GM19324 (cell line): Measurements from ENCODE around the gene NDUFS8.
"Not testable (repeated sequence)": the region's sequence is repeated elsewhere in the genome, so short reads cannot be mapped to it uniquely, and the experiment has no call there.

ENCODE experiments used
- ATAC-seq: cut with Tn5 transposase; IDR thresholded peaks from one replicate; pipeline ENCODE4 v1.9.1; 2021; ENCODE audit warnings: mild to moderate bottlenecking, moderate library complexity; ENCODE audit not compliant: unreplicated experiment, low FRiP score

Gene NDUFS8

DNA sequence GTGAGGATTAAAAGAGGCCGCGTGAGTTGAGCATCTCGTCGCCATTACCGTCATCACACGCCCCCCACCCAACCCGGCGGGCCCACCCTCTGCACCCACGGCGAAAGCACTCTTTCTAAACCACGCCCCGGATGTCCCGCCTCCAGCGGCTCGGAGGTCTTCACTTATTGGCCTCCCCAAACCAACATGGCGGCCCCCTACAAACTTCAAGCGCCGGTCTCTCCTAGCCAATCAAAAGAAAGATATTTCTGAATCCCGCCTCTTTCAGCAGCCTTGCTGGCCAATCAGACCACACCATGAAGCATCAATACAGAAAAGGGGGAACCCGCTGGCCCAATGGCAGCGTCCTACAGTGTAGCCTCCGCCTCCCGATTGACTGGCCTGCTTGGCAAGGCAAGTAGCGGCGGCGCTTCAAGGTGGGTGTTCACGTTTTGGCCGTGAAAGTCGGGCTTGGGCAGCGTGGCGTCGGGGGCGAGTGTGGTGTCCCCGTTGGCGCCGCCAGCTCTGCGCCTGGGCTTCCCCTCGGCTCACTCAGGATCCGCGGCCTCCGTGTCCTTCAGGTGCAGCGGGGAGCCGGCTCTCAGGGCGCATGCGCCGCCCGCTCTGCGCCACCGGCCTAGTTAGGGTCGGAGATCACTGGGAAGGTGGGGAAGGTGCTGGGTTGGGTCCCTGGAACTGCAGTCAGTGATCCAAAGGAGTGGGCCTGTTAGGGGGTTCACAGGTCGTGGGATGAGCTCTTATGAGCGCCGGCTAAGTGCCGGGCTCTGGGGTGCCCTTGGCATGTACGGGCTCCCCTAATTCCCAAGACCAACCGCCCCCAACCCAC is at the start of gene NDUFS8:
TSS of gene NDUFS8 (plus strand) at position 364 of the 826 bp plus-strand sequence. CDS start 1,471 bp downstream, outside the sequence.
- ATAC-seq, result peak; percentile 92

DNA sequence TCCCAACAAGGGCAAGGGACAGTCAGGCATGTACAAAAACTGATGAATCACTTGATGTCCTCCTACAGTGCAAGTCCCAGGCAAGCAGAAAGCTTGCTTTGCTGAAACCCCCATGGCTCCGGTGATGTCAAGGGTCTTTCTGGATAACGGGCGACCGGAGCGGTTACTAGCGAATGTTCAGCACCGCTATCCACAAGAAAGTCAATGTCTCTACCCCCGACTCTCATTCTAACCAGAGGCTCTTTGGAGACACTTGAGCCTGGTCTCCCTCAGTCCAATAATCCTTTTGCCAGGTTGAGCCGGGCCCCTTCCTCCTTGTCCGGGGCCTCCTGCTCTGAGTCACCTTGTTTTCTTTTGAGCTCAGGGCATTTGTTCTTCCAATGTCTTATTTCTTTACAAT is 49.3 kb upstream of the NDUFS8 start:
- ATAC-seq, result not testable (repeated sequence)

DNA sequence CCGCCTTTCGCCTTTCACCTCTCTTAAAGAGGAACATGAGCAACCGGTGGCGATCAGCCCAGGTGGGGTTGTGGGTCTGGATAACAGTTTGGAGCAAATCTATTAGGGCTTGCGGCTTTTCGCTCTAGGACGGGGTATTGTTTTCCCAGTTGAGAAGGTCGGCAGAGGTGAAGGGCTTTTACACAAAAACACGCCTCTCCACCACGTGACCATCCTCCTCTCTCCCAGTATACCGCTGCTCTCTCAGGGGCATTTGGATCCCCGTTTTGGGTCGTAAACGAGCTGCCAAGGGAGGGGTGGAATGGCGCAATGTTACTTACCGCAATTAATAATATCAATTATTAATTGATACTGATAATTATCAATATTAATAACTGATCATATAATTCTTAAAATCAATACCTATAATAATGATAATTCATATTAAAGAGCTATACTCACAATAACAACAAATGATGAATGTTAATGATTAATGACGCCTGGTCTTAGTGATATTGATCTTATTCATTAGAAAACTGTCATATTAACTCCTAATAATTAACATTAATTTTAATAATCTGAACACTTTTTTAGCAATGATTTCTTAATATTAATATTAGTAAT is 48.1 kb upstream of the NDUFS8 start:
- ATAC-seq, result not testable (repeated sequence)

DNA sequence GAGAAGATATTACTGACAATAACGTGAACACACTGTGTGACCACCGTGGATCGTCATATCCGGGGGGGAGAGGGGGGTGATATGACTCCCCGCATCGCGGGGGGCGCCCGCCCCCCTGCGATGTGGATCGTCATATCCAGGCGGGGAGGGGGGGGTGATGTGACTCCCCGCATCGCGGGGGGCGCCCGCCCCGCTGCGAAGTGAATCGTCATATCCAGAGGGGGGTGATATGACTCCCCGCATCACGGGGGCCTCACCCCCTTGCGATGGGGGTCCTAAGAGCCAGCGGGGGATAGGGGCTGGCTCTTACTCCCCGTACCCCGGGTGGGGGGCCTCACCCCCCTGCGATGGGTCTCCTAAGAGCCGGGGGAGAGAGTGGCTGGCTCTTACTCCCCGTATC is 46.5 kb upstream of the NDUFS8 start:
- no peak for ATAC-seq

DNA sequence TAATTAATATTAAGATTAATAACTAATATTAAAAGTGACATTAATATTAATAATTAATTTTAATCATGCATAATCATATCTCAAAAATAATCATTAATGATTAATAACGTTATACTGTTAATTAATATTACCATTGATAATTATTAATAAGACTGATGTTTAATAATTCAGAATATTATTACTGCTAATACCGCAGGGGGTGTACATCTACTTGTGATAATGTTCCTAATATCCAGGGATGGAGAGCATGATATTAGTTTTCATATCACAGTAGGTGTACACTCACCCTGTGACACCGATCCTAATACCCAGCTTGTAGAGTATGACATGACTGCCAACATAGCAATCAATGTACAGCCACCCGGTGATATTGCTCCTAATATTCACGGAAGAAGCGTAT is 45.2 kb upstream of the NDUFS8 start:
- not testable (repeated sequence) for ATAC-seq

DNA sequence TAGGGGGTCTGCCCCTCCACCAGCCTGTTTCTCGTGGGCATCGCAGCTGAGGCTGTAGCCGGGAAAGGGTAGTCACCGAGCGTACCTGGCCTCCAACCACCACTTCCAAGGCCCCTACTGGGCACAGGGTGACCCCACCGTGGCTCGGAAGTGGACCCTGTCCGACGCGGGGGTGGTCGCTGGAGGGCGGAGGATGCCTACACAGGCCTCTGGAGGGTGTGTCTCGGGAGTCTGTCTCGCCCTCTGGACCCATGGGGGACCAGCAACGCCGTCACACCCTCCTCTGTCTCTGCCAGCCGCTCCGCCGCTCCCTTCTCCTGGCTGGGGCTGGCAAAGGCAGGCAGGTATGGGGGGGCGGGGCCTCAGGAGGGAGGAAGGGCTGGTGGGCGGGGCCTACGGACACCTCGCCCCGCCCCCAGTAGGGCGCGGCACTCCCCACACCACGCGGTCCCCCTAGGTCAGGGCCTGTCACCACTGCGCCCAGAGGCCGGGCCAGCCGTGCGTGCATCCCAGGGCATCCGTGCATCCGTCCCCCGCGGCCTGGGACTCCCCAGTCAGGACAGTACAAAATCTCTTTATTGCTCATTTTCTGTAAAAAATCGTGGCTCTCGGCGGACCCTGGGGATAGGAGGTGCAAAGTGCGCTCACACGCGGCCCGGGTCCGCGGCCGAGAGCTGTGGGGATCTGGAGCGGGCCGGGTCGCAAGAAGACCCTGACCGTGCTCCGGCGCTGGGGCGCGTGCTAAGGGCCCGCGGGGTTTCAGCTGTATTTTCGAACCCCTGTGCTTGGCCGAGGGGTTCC is 39.7 kb upstream of the NDUFS8 start:
- ATAC-seq, result not testable (repeated sequence)

DNA sequence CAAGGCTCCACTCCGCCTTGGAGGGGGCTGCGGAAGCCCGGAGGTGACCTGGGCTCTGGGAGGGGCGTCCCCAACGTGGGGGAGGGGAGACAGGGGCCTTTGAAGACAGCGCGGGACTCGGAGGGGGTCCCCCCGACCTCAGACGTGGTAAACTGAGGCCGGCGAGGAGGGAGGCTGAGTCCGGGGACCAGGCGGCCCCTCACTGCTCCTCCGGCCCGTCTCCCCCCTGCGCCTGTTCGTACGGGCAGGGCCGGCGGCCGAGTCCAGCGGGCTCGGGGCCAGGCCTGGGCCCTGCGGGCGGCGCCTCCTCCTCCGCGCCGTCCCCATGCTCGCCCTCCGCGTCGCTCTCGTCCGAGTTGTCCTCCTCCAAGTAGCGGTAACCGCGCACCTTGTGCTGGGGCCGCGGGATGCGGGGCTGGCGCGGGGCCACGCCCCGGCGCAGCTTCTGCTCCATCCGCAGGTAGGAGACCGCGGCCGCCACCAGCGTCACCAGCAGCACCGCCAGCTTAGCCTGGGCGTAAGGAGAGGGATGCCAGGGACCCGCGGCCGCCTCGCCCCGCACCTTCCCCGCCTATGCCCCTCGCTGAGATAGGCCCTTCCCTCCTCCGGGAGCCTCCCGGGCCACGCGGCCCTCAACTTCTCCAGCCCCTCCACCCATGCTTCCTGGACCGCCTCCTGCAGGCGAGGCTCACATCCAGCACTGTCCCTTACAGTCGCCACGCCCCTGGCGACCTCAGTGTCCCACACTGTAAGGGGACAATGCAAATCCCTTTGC is 38.9 kb upstream of the NDUFS8 start:
- ATAC-seq, result not testable (repeated sequence)

DNA sequence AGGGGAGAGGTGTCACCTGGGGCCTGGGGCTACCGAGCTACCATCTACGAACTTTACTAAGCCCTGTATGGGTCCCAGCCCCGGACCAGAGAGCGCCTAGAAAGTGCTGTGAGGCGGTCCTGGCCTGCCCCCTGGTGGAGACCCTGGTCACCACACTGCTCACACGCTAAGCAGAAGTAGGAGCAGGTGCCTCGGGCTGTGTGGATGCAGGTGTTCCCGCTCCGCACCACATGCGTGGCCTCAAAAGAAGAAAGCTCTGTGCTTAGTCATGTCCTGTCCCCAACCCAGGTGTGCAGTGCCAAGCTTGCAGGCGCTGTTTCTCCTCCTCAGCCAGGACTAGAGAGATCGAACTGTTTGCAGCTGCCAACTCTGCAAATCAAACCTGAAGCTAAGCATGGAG is 36.7 kb upstream of the NDUFS8 start:
- not testable (repeated sequence) for ATAC-seq

DNA sequence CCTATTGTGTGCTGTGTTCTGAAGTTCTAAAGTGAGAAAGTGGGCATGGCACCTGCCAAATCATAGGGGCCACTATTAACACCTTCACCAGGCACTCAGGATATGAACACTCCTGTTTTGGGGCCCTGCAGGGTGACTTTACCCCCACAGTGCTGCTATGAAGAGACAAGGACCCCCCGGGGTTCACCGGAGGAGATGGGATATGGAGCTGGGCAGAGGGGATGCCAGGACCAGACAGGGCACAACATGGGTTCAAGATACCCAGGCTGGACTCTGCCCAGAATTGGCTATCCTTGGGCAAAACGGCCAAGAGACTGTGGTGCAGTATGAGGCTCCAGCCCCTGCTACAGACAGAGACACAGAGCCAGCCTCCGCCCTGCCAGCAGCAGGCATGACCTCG is 36.1 kb upstream of the NDUFS8 start:
- not testable (repeated sequence) for ATAC-seq

DNA sequence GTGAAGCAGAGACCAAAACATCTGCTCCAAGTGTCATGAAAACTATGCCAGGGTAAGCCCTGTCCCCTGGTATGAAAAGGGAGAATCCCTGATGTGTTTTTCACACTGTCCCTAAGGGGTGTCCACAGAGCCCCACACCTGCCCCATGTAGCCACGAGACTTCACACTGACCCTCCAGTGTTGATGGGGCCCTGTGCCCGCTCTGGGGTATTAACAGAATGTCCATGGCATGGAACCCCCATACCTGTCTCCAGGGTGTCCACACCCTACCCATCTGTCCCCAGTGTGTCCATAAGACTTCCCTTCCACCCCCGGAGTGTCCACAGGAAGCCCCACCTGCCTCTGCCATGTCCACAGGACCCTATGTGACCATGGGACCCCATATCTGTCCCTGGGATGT is 35.4 kb upstream of the NDUFS8 start:
- not testable (repeated sequence) for ATAC-seq

DNA sequence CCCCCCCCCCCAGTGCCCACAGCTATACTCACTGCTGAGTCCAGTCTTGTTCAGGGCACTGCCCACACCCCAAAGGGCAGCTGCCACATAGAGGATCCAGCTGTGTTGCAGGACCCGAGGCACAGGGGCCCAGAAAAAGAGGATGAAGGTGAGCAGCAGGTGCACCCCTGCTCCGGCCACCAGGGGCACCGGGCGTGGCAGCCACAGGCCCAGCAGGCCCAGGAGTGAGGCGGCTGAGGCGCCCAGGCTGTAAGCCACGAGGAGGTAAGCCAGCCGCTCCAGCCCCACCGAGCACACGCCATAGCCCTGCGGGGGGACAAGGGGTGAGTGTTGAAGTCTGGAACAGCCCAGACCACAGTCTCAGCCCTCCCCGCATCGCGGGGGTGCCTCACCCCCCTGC is 34.9 kb upstream of the NDUFS8 start:
- not testable (repeated sequence) for ATAC-seq

DNA sequence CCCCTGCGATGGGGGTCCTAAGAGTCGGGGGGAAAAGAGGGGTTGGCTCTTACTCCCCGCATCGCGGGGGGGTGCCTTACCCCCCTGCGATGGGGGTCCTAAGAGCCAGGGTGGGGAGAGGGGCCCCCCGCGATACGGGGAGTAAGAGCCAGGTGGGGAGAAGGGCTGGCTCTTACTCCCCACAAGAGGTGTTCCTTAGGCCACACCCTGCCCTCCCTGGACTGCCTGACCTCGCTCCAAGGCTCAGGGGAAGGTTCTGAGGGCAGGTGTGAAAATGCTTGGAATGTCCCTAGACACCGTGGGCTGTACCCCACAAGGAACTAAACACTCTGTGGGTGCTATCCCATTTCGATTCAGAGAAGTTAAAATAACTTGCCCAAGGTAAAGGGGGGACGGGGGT is 34.4 kb upstream of the NDUFS8 start:
- ATAC-seq, result no peak

DNA sequence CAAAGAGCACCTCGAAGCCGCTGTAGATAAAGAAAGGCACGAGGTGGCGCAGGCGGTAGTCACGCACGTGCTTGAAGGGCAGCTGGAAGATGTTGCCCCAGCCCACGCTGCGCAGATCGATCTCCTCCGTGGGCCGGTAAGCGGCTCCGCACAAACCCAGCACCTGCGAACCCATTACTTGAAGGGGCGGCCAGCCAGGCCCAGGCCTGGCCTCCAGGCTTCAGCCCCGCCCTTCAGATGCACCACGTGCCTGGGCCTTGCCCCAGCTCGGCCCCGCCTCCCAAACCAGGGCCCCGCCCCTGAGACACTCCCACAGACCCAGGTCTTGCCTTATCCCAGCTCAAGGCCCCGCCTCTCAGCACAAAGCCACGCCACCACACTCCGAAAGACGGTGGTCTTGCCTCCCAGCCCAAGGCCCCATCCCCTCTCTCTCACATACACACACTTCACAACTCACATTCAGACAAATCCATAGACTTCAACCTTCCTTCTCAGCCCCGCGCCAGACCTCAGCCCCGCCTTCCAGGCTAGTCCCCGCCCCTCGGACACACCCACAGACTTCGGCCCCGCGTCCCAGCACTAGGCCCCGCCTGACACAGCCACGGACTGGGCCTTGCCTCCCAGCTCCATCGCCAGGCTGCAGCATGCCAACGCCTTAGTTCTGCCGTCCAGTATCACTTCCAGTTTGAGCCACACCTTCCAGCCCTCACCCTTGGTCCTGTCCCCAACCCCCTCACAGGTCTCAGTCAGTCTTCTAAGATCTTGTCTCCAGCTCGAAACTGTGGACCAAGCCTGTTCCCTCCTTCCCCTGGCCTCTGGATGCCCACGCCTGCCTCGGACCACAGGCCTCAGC is 33.6 kb upstream of the NDUFS8 start:
- no peak for ATAC-seq

DNA sequence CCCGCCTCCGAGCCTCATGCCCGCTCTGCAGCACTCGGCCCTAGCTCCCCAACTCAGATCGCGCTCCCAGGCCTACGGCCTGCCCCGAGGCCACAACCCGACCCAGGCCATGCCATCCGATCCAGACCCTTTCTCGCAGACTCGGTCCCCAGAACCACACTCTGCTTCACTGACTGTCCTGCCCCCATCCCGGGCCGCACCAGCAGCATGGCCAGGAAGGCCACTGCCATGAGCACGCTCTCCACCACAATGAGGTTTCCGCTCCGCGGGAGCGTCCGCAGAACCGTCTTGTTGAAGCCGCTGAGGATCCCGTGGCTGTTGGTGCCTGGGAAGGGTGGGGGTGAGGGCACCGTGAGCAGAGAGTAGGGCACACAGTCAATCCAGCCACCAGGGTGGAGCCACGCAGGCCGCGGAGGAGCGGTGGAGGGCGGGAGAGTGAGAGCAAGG is 33.0 kb upstream of the NDUFS8 start:
- ATAC-seq, result no peak

DNA sequence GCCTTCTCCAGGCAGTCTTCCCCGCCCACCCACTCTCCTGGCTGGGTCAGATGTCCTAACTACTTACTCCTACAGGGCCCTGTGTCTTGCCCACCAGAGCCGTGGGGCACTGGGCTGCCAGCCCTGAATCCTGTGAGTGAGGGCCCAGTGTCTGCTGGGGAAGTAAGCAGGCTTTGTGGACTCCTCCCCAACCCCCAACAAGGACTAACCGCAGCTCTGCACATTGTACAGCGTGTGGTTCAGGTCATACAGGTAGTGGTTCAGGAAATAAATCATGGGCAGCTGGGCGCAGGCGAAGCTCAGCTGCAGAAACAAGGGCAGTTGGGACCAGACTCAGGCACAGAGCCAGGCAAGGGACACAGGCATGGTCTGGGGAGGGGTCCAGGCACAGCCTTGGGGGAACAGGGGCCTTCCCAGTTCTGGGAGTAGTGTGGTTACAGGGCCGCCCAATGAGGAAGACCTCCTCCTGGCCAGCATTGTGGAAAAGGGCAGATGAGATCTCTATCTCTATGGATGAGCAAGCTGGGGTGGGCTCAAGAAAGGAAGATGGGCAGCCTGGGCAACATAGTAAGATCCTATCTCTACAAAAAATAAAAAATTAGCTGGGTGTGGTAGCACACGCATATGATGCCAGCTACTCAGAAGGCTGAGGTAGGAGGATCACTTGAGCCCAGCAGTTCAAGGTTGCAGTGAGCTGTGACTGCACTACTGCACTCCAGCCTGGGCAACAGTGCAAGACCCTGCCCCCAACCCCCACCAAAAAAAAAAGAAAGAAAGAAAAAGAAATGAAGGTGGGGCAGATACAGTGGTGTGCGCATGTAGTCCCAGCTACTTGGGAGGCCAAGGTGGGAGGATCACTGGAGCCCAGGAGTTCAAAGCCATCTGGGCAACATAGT is 32.1 kb upstream of the NDUFS8 start:
- ATAC-seq, result no peak

DNA sequence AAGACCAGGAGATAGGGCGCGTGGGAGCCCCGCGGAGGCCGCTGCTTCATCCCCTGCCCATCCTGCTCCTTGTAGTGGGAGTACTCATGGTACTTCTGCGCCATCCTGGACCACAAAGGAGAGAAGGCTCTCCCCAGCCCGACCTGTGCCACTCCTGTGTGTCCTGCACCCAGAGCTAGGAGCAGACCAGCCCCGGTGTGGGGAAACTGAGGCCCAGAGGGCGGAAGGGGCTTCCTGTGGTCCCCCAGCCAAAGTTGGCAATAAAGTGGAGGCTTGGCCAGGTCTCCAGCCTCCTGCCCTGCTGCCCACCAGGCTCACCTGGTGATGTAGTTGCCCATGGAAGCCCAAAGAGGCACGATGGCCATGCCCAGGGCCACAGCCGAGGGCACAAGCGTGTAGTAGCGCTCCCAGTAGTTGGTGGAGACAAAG is 31.3 kb upstream of the NDUFS8 start:
- no peak for ATAC-seq

DNA sequence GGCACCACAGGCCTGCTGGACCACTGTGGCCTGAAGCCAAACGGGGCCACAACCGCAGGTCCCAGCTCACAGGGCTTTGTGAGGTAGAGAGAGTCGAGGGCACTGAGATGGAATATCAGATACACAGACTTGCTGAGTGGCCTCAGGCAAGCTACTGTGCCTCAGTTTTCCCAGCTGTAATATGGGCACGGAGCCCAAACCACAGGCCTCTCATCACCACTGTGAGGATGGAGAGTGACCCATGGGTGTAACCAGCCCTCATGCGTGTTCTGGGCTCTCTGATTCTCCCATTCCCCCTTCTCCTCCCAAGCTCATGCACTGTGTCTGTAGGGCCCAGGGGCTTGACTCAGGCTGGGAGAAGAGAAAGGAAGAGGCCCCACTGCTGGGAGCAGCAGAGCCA is 30.8 kb upstream of the NDUFS8 start:
- no peak for ATAC-seq

DNA sequence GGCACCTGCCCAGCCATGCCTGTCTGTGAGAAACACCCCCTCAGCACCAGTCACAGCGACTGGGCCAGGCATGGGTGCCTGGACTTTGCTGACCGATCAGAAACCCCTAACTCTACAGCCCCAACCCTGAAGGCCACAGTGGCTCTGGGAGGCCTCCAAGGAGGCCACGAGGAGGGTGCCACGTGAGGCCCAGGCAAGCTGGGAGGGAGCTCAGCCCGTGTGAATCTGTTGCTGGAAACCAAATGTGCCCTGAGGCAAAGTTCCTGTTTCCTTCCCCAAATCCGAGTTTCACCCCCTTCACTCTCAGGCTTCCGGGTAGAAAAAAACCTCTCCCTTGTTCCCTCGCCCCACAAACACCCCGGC is 27.9 kb upstream of the NDUFS8 start:
- ATAC-seq, result no peak
